ENCODE data around the gene AATK. TPM values are rescaled to one million over a fixed set of nuclear protein-coding genes. Genes with fewer than 3 reads are reported as not detected.

Gene AATK
- total RNA-seq, 4 donors from 2014 or later: 0.64 to 2.8 (median 1.1) TPM

GRCh38 chr17:81184555-81184954, 18.5 kb upstream of the AATK start:
- TF ChIP-seq EP300 (IDR thresholded peaks at IDR 0.05) (no peak), CTCF (IDR thresholded peaks at IDR 0.05) (no peak), POLR2AphosphoS5 (IDR thresholded peaks at IDR 0.05) (no peak), POLR2A (IDR thresholded peaks at IDR 0.05) (no peak)
- no peaks in the 10 kb centered on the region for H3K9me3 ChIP-seq
- no peak for DNase-seq (ENCODE audit: low spot score in 2 of 2)
- peaks cover 6% of the 10 kb centered on the region for H3K36me3 ChIP-seq
- H3K4me3 ChIP-seq: no peak overlapping the region
- no peak overlapping the region for H3K27ac ChIP-seq
- WGBS: 58% methylated on average over 5 of the region's 15 CpGs
- peaks cover 16% of the 10 kb centered on the region for H3K27me3 ChIP-seq
- no peaks in the 10 kb centered on the region for H3K4me1 ChIP-seq

GRCh38 chr17:81183807-81184206, 17.8 kb upstream of the AATK start:
- Histone ChIP-seq H3K9me3 (no peaks in the 10 kb centered on the region), H3K4me3 (no peak overlapping the region), H3K4me1 (no peaks in the 10 kb centered on the region), H3K27ac (no peak overlapping the region), H3K27me3 (peaks cover 16% of the 10 kb centered on the region), H3K36me3 (no peaks in the 10 kb centered on the region)
- WGBS: 93% methylated on average over 3 of the region's 11 CpGs
- no peak for TF ChIP-seq POLR2AphosphoS5 (IDR thresholded peaks at IDR 0.05)
- no peak for TF ChIP-seq EP300 (IDR thresholded peaks at IDR 0.05)
- DNase-seq (ENCODE audit: low spot score in 2 of 2): no peak

GRCh38 chr17:81183316-81183715, 17.3 kb upstream of the AATK start:
- WGBS: 91% methylated on average over 4 of the region's 10 CpGs
- no peak overlapping the region for H3K4me3 ChIP-seq
- TF ChIP-seq POLR2A (IDR thresholded peaks at IDR 0.05) (no peak), POLR2AphosphoS5 (IDR thresholded peaks at IDR 0.05) (no peak), EP300 (IDR thresholded peaks at IDR 0.05) (no peak), CTCF (IDR thresholded peaks at IDR 0.05) (no peak)
- no peaks in the 10 kb centered on the region for H3K4me1 ChIP-seq
- DNase-seq (ENCODE audit: low spot score in 2 of 2): no peak
- no peak overlapping the region for H3K27ac ChIP-seq
- H3K27me3 ChIP-seq: peaks cover 16% of the 10 kb centered on the region
- H3K9me3 ChIP-seq: no peaks in the 10 kb centered on the region
- H3K36me3 ChIP-seq: no peaks in the 10 kb centered on the region

GRCh38 chr17:81182596-81182995, 16.6 kb upstream of the AATK start:
- no peak for TF ChIP-seq CTCF (IDR thresholded peaks at IDR 0.05)
- TF ChIP-seq POLR2AphosphoS5 (IDR thresholded peaks at IDR 0.05): no peak
- TF ChIP-seq POLR2A (IDR thresholded peaks at IDR 0.05): no peak
- TF ChIP-seq EP300 (IDR thresholded peaks at IDR 0.05): no peak
- WGBS: 68% methylated on average over 5 of the region's 5 CpGs
- H3K27me3 ChIP-seq: peaks cover 16% of the 10 kb centered on the region

GRCh38 chr17:81181811-81182185, 15.8 kb upstream of the AATK start:
- WGBS: no CpG with 5 or more reads among the region's 19 CpGs
- no peaks in the 10 kb centered on the region for H3K36me3 ChIP-seq
- no peak for DNase-seq (ENCODE audit: low spot score in 2 of 2)
- H3K4me3 ChIP-seq: no peak overlapping the region
- H3K4me1 ChIP-seq: no peaks in the 10 kb centered on the region
- H3K27me3 ChIP-seq: peaks cover 16% of the 10 kb centered on the region
- no peak overlapping the region for H3K27ac ChIP-seq
- TF ChIP-seq CTCF (IDR thresholded peaks at IDR 0.05) (no peak), POLR2AphosphoS5 (IDR thresholded peaks at IDR 0.05) (no peak), EP300 (IDR thresholded peaks at IDR 0.05) (no peak), POLR2A (IDR thresholded peaks at IDR 0.05) (no peak)
- no peaks in the 10 kb centered on the region for H3K9me3 ChIP-seq

More at GRCh38 chr17:81182596-81182995, 16.6 kb upstream of the AATK start:
- Histone ChIP-seq H3K4me1 (no peaks in the 10 kb centered on the region), H3K9me3 (no peaks in the 10 kb centered on the region), H3K36me3 (no peaks in the 10 kb centered on the region), H3K4me3 (no peak overlapping the region), H3K27ac (no peak overlapping the region)
- no peak for DNase-seq (ENCODE audit: low spot score in 2 of 2)

Data from suprapubic skin (tissue), 4 donors.